Gastrocnemius medialis (tissue), 4 donors: ENCODE measurements around the gene ROBO2. TPM values are rescaled to one million over a fixed set of nuclear protein-coding genes. Genes with fewer than 3 reads are reported as not detected.

ENCODE experiments used
- ATAC-seq, 2 donors: fragments of 150-250 bp; one replicate each; pipeline ENCODE4 v1.9.1; 2016
- DNase-seq, 2 donors: peaks; one replicate each; pipeline ENCODE4 v3.0.0-alpha.2; 2019
- H3K27ac ChIP-seq, 4 donors: fragments of 200-600 bp; sonication (generic); 1 replicate in 1 of 4; 2 replicates in 3 of 4; pipeline ENCODE4 v1.5.1; 2016 to 2018; ENCODE audit warnings: mild to moderate bottlenecking in 2 of 4, moderate library complexity in 1 of 4
- H3K27me3 ChIP-seq, 3 donors: fragments of 200-600 bp; sonication (generic) in 2 of 3; 1 replicate in 1 of 3; 2 replicates in 2 of 3; pipeline versions ENCODE4 v1.5.1 to v1.6.0; 2016 to 2019; ENCODE audit warnings: mild to moderate bottlenecking in 1 of 3, moderate library complexity in 1 of 3
- H3K36me3 ChIP-seq, 2 donors: fragments of 200-600 bp; sonication (generic) in 1 of 2; one replicate each; pipeline ENCODE4 v1.5.1; 2017 to 2018
- H3K4me1 ChIP-seq, 2 donors: fragments of 200-600 bp; sonication (generic) in 1 of 2; one replicate each; pipeline ENCODE4 v1.5.1; 2016 to 2017; ENCODE audit warnings: mild to moderate bottlenecking in 2 of 2
- H3K4me3 ChIP-seq, 4 donors: fragments of 200-600 bp; sonication (generic) in 3 of 4; 1 replicate in 1 of 4; 2 replicates in 3 of 4; pipeline ENCODE4 v1.5.1; 2016 to 2019; ENCODE audit warnings: mild to moderate bottlenecking in 2 of 4
- H3K9me3 ChIP-seq, 3 donors: fragments of 200-600 bp; sonication (generic) in 2 of 3; 1 replicate in 1 of 3; 2 replicates in 2 of 3; pipeline ENCODE4 v1.5.1; 2016 to 2019
- POLR2A ChIP-seq, 2 donors: fragments of 450-650 bp; IDR thresholded peaks; one replicate each; pipeline ENCODE4 v1.6.1; 2017; ENCODE audit warnings: antibody characterized with exemption in 2 of 2, mild to moderate bottlenecking in 2 of 2, moderate library complexity in 2 of 2
- in situ Hi-C, 4 donors: fragments of 200-750 bp; cut with MboI; loops; one replicate each; pipeline versions ENCODE4 v1.15.0 to v1.8.0; 2017; ENCODE audit warnings: low sequenced_read_pairs in 4 of 4
- intact Hi-C: fragments of 100-400 bp; cut with DNase I; formaldehyde crosslinking; loops from one replicate; pipeline ENCODE4 v1.15.1; 2023; ENCODE audit warnings: low total_unique reads
- total RNA-seq, 4 donors: library from RNA; depleted of rRNA; stranded (reverse); fragments of >200 nt; gene quantifications; one replicate each; pipeline versions ENCODE4 v1.1.0 to v1.2.3, GENCODE V29; 2016
- TF ChIP-seq, protein P1 (sequence below), 5 experiments: fragments of 450-650 bp in 3 of 5; fragments of 200-600 bp in 2 of 5; sonication (generic) in 2 of 5; IDR thresholded peaks in 4 of 5; conservative IDR thresholded peaks in 1 of 5; 1 replicate in 4 of 5; 2 replicates in 1 of 5; pipeline ENCODE4 v1.5.1; 2016 to 2019; ENCODE audit warnings: antibody characterized with exemption in 5 of 5, mild to moderate bottlenecking in 3 of 5, moderate library complexity in 3 of 5

Gene ROBO2
- total RNA-seq, 4 donors from 2014 or later, result 0.07 TPM; not detected in 3

DNA sequence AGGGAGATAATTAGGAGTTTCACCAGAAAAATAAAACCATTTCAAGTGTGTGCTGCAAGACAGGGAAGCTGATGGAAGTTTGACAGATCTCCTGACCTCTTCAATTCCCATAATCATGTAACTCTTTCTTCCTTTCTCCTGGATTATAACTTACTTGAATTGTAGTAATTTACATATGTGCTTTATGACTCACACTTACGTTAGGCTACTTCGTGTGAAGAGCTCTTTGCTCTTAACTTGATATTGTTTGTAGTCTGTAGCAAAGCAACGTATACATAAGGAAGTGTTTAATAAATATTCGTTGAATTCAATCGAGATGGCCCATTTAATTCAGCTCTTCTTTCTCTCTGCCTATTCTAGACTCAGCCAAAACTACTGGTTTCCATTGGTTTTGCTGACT lies 23.5 kb downstream of the ROBO2 start:
- ATAC-seq (no peak), DNase-seq (no peak)
- H3K27ac ChIP-seq, result no peak overlapping the region
- no peak overlapping the region for H3K4me3 ChIP-seq
- TF ChIP-seq POLR2A (IDR thresholded peaks at IDR 0.05), result no peak
- TF ChIP-seq, protein P1, sequence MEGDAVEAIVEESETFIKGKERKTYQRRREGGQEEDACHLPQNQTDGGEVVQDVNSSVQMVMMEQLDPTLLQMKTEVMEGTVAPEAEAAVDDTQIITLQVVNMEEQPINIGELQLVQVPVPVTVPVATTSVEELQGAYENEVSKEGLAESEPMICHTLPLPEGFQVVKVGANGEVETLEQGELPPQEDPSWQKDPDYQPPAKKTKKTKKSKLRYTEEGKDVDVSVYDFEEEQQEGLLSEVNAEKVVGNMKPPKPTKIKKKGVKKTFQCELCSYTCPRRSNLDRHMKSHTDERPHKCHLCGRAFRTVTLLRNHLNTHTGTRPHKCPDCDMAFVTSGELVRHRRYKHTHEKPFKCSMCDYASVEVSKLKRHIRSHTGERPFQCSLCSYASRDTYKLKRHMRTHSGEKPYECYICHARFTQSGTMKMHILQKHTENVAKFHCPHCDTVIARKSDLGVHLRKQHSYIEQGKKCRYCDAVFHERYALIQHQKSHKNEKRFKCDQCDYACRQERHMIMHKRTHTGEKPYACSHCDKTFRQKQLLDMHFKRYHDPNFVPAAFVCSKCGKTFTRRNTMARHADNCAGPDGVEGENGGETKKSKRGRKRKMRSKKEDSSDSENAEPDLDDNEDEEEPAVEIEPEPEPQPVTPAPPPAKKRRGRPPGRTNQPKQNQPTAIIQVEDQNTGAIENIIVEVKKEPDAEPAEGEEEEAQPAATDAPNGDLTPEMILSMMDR (IDR thresholded peaks at IDR 0.05 in 4 of 5, conservative IDR thresholded peaks at IDR 0.05 in 1 of 5), result no peak
- no peaks in the 10 kb centered on the region for H3K36me3 ChIP-seq
- in situ Hi-C loops (no loop called here), intact Hi-C loops (no loop called here)
- H3K4me1 ChIP-seq, result no peaks in the 10 kb centered on the region
- H3K27me3 ChIP-seq, result no peaks in the 10 kb centered on the region
- H3K9me3 ChIP-seq, result no peaks in the 10 kb centered on the region

DNA sequence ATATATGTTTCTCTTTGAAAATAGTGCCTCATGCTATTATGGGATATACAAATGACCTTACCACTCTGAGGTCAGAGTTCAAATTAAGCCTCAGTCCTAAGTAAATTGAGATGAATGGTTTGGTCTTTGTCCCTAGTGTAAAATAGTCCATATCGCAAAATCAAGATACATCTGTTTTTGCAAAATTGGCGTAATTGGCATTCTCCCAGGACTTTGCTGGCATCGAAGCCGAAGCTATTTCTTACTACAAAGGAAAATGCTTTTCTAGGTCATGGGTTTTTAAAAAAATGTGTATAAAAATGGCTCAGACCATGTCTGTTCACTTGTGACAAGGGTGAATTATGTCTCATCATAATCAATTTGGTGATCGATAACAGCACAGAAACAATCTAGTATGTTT lies 25.9 kb downstream of the ROBO2 start:
- Histone ChIP-seq H3K9me3 (no peaks in the 10 kb centered on the region), H3K27ac (no peak overlapping the region), H3K4me3 (no peak overlapping the region), H3K27me3 (no peaks in the 10 kb centered on the region), H3K36me3 (no peaks in the 10 kb centered on the region), H3K4me1 (no peaks in the 10 kb centered on the region)
- intact Hi-C loops, result no loop called here
- in situ Hi-C loops, result no loop called here
- no peak for DNase-seq
- ATAC-seq, result no peak
- no peak for TF ChIP-seq POLR2A (IDR thresholded peaks at IDR 0.05)
- TF ChIP-seq, protein P1 (IDR thresholded peaks at IDR 0.05 in 4 of 5, conservative IDR thresholded peaks at IDR 0.05 in 1 of 5), result no peak

DNA sequence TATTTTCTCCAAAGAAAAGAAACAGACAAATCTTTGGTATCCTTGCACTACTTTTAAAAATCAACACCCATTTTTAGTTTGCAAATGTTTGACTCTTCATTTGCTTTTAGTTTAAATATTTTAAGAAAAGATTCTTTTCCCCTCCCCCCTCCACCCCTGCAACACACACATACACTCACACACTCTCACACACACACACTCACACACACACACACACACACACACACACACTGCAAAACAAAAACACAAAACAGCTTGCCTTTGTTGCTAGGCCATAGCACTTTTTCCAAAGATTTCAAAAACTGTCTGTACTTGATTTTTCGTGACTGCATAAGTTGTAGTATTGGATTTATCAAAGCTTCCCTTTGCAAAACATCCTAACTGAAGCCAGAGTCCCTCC lies 26.9 kb downstream of the ROBO2 start:
- Histone ChIP-seq H3K27me3 (no peaks in the 10 kb centered on the region), H3K27ac (no peak overlapping the region), H3K4me3 (no peak overlapping the region), H3K9me3 (no peaks in the 10 kb centered on the region), H3K36me3 (no peaks in the 10 kb centered on the region), H3K4me1 (no peaks in the 10 kb centered on the region)
- ATAC-seq (no peak), DNase-seq (no peak)
- in situ Hi-C loops (no loop called here), intact Hi-C loops (no loop called here)
- TF ChIP-seq, protein P1 (IDR thresholded peaks at IDR 0.05 in 4 of 5, conservative IDR thresholded peaks at IDR 0.05 in 1 of 5), result no peak
- no peak for TF ChIP-seq POLR2A (IDR thresholded peaks at IDR 0.05)

DNA sequence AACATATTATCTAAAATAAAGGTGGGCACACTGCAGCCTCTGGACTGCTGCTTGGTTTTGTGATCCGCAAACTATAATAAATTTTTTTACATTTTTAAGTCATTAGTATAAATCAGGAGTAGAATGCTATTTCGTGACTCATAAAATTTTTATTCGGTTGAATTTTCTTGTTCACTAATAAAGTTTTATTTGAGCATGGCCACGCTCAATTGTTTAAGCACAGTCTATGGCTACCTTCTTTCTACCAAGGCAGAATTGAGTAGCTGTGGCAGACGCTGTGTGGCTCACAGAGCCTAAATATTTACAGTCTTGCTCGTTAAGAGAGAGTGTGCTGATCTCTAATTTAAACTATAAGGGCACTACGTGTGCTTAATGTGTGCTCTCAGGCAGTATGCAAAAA lies 28.9 kb downstream of the ROBO2 start:
- H3K27me3 ChIP-seq, result no peaks in the 10 kb centered on the region
- no peaks in the 10 kb centered on the region for H3K4me1 ChIP-seq
- no peaks in the 10 kb centered on the region for H3K9me3 ChIP-seq
- TF ChIP-seq POLR2A (IDR thresholded peaks at IDR 0.05), result no peak
- TF ChIP-seq, protein P1 (IDR thresholded peaks at IDR 0.05 in 4 of 5, conservative IDR thresholded peaks at IDR 0.05 in 1 of 5), result no peak
- no peak for DNase-seq
- H3K4me3 ChIP-seq, result no peak overlapping the region
- in situ Hi-C loops (no loop called here), intact Hi-C loops (no loop called here)
- no peaks in the 10 kb centered on the region for H3K36me3 ChIP-seq
- ATAC-seq, result no peak
- no peak overlapping the region for H3K27ac ChIP-seq

DNA sequence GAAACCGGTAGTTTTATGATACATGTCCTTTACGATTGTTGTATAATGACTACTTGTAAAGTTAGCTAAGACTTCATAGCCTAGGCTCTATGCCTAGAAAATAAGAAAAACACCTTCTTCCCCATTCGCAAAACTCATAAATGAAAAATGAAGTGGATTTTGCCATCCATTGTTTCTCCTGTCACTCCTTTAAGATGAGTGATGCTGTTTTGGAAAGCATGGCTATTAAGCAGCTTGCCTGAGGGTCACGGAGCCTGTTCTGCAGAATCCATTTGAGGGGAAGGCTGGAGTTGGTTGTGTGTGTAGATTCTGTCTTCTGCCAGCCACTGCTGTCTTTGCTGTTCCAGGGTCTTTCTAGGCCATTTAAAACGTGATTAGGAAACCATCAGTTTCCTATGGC lies 31.5 kb downstream of the ROBO2 start:
- TF ChIP-seq POLR2A (IDR thresholded peaks at IDR 0.05), result no peak
- TF ChIP-seq, protein P1 (IDR thresholded peaks at IDR 0.05 in 4 of 5, conservative IDR thresholded peaks at IDR 0.05 in 1 of 5), result no peak

More for the DNA sequence above, 31.5 kb downstream of the ROBO2 start:
- intact Hi-C loops, result no loop called here
- DNase-seq, result no peak
- Histone ChIP-seq H3K4me1 (no peaks in the 10 kb centered on the region), H3K27me3 (no peaks in the 10 kb centered on the region), H3K36me3 (no peaks in the 10 kb centered on the region), H3K9me3 (no peaks in the 10 kb centered on the region), H3K27ac (no peak overlapping the region), H3K4me3 (no peak overlapping the region)
- in situ Hi-C loops, result no loop called here
- ATAC-seq, result no peak
